GM18498 (cell line): ENCODE measurements around the gene CHRM1.
"Not testable (repeated sequence)": the region's sequence is repeated elsewhere in the genome, so short reads cannot be mapped to it uniquely, and the experiment has no call there.

Experiments used
- ATAC-seq: cut with Tn5 transposase; IDR thresholded peaks from one replicate; pipeline ENCODE4 v1.9.1; 2021; ENCODE audit warnings: mild to moderate bottlenecking, moderate library complexity; ENCODE audit not compliant: unreplicated experiment

CHRM1 gene

GRCh38 chr11:62921201-62921572 lies at the start of gene CHRM1:
Gene CHRM1, minus strand, starts transcription at chr11:62921363. Its CDS starts 10,263 bp downstream, at chr11:62911100.
- no peak for ATAC-seq

GRCh38 chr11:62965574-62965973 lies 44.4 kb upstream of the CHRM1 start:
- no peak for ATAC-seq

GRCh38 chr11:62962391-62962790 lies 41.2 kb upstream of the CHRM1 start:
- ATAC-seq, result no peak

GRCh38 chr11:62961017-62961570 lies 39.9 kb upstream of the CHRM1 start:
- no peak for ATAC-seq

GRCh38 chr11:62959422-62959980 lies 38.3 kb upstream of the CHRM1 start:
- ATAC-seq, result no peak

- ATAC-seq, result no peak
Measured at GRCh38 chr11:62958547-62959421, 37.6 kb upstream of the CHRM1 start.

- no peak for ATAC-seq
Measured at GRCh38 chr11:62957147-62957546, 36.0 kb upstream of the CHRM1 start.

GRCh38 chr11:62954478-62954877 lies 33.3 kb upstream of the CHRM1 start:
- no peak for ATAC-seq

- no peak for ATAC-seq
Measured at GRCh38 chr11:62953811-62954210, 32.6 kb upstream of the CHRM1 start.

GRCh38 chr11:62948765-62949320 lies 27.7 kb upstream of the CHRM1 start:
- ATAC-seq, result no peak

- not testable (repeated sequence) for ATAC-seq
Measured at GRCh38 chr11:62945538-62945937, 24.4 kb upstream of the CHRM1 start.

- not testable (repeated sequence) for ATAC-seq
Measured at GRCh38 chr11:62937528-62937927, 16.4 kb upstream of the CHRM1 start.

GRCh38 chr11:62934496-62934785 lies 13.3 kb upstream of the CHRM1 start:
- no peak for ATAC-seq

- no peak for ATAC-seq
Measured at GRCh38 chr11:62933750-62934495, 12.8 kb upstream of the CHRM1 start.

- no peak for ATAC-seq
Measured at GRCh38 chr11:62933285-62933684, 12.1 kb upstream of the CHRM1 start.

- ATAC-seq, result no peak
Measured at GRCh38 chr11:62931499-62932278, 10.5 kb upstream of the CHRM1 start.

- no peak for ATAC-seq
Measured at GRCh38 chr11:62930666-62931065, 9.5 kb upstream of the CHRM1 start.

GRCh38 chr11:62930157-62930556 lies 9.0 kb upstream of the CHRM1 start:
- ATAC-seq, result no peak

- no peak for ATAC-seq
Measured at GRCh38 chr11:62928011-62928410, 6.8 kb upstream of the CHRM1 start.

- no peak for ATAC-seq
Measured at GRCh38 chr11:62926680-62927455, 5.7 kb upstream of the CHRM1 start.
